CD8-positive, alpha-beta memory T cell (primary cell): ENCODE data around the gene TBX22. TPM values are rescaled to one million over a fixed set of nuclear protein-coding genes. Genes with fewer than 3 reads are reported as not detected.
"Not testable (repeated sequence)": the region's sequence is repeated elsewhere in the genome, so short reads cannot be mapped to it uniquely, and the experiment has no call there.

ENCODE experiments used
- CTCF ChIA-PET: fragments of 350-600 bp; sonication (Branson Sonifier 250); formaldehyde crosslinking; loops from one replicate; lab custom pipeline; 2021; ENCODE audit warnings: antibody characterized with exemption; lab: Charles Lee
- POLR2A ChIA-PET: fragments of 350-600 bp; sonication (Branson Sonifier 250); formaldehyde crosslinking; loops from one replicate; lab custom pipeline; 2021; ENCODE audit warnings: antibody characterized with exemption; lab: Charles Lee
- DNase-seq, 5 donors: peaks; one replicate each; pipeline versions ENCODE4 v3.0.0 to v3.0.0-alpha.2; 2020 to 2022; ENCODE audit warnings: mixed read lengths in 1 of 5
- H3K27ac ChIP-seq: one replicate; pipeline ENCODE4 v1.7.0; 2013; ENCODE audit warnings: low read depth, mild to moderate bottlenecking, low read length, moderate library complexity
- H3K27me3 ChIP-seq: 2 replicates; pipeline ENCODE4 v1.7.0; 2013; ENCODE audit warnings: low read length, mild to moderate bottlenecking; ENCODE audit not compliant: insufficient read depth, poor library complexity, severe bottlenecking
- H3K36me3 ChIP-seq: 2 replicates; pipeline ENCODE4 v1.7.0; 2013; ENCODE audit warnings: mild to moderate bottlenecking, low read length, moderate library complexity; ENCODE audit not compliant: insufficient read depth
- H3K4me1 ChIP-seq: 2 replicates; pipeline ENCODE4 v1.7.0; 2013; ENCODE audit warnings: mild to moderate bottlenecking, low read length, moderate library complexity; ENCODE audit not compliant: insufficient read depth
- H3K4me3 ChIP-seq: 2 replicates; pipeline ENCODE4 v1.7.0; 2013; ENCODE audit warnings: mild to moderate bottlenecking, low read length
- H3K9me3 ChIP-seq: 2 replicates; pipeline ENCODE4 v1.7.0; 2013; ENCODE audit warnings: mild to moderate bottlenecking, low read length
- H3K27ac Mint-ChIP-seq, 8 donors: one replicate each; pipeline ENCODE4 v1.8.0; 2020 to 2021; ENCODE audit warnings: mixed read lengths in 8 of 8, mild to moderate bottlenecking in 6 of 8, inconsistent platforms in 3 of 8, moderate library complexity in 3 of 8
- H3K27me3 Mint-ChIP-seq, 2 donors: one replicate each; pipeline ENCODE4 v1.8.0; 2020 to 2021; ENCODE audit warnings: mixed read lengths in 2 of 2, mild to moderate bottlenecking in 1 of 2, moderate library complexity in 1 of 2
- H3K36me3 Mint-ChIP-seq, 3 donors: one replicate each; pipeline ENCODE4 v1.8.0; 2020 to 2021; ENCODE audit warnings: mixed read lengths in 3 of 3, inconsistent platforms in 1 of 3, mild to moderate bottlenecking in 1 of 3
- H3K4me1 Mint-ChIP-seq, 3 donors: one replicate each; pipeline ENCODE4 v1.8.0; 2020 to 2021; ENCODE audit warnings: mixed read lengths in 3 of 3, inconsistent platforms in 1 of 3, mild to moderate bottlenecking in 1 of 3
- H3K4me3 Mint-ChIP-seq, 7 donors: one replicate each; pipeline ENCODE4 v1.8.0; 2020 to 2021; ENCODE audit warnings: mixed read lengths in 7 of 7, mild to moderate bottlenecking in 6 of 7, moderate library complexity in 4 of 7, inconsistent platforms in 2 of 7
- H3K9me3 Mint-ChIP-seq, 5 donors: one replicate each; pipeline ENCODE4 v1.8.0; 2020 to 2022; ENCODE audit warnings: mixed read lengths in 5 of 5, mild to moderate bottlenecking in 3 of 5, moderate library complexity in 2 of 5, inconsistent platforms in 1 of 5
- polyA plus RNA-seq: library from polyadenylated mRNA; unstranded; fragments of 300-500 nt; fragmentation: Illumina TruSeq; gene quantifications from one replicate; pipeline ENCODE4 v1.2.3, GENCODE V29; 2021
- total RNA-seq, 2 experiments: library from RNA; stranded (reverse); gene quantifications; one replicate each; pipeline ENCODE4 v1.2.3, GENCODE V29; 2021

TBX22 gene
- total and polyA plus RNA-seq, 3 experiments from 2014 or later, result not detected

GRCh38 chrX:80066156-80066555 lies 51.6 kb downstream of the TBX22 start:
- H3K27ac Mint-ChIP-seq, H3K36me3 Mint-ChIP-seq, DNase-seq, H3K27me3 ChIP-seq, H3K27ac ChIP-seq, CTCF ChIA-PET, H3K4me1 ChIP-seq, H3K4me1 Mint-ChIP-seq, H3K27me3 Mint-ChIP-seq, H3K4me3 Mint-ChIP-seq, H3K36me3 ChIP-seq, H3K4me3 ChIP-seq, POLR2A ChIA-PET, H3K9me3 ChIP-seq: not testable (repeated sequence)
- H3K9me3 Mint-ChIP-seq, result peaks cover 0 to 19% (median 16%) of the 10 kb centered on the region in 5 donors

- H3K27me3 Mint-ChIP-seq, result not testable (repeated sequence)
- peaks cover 0 to 14% (median 6%) of the 10 kb centered on the region in 5 donors for H3K9me3 Mint-ChIP-seq
Observed at GRCh38 chrX:80075625-80076024, 61.1 kb downstream of the TBX22 start.

More at GRCh38 chrX:80075625-80076024, 61.1 kb downstream of the TBX22 start:
- H3K27ac ChIP-seq, H3K4me3 ChIP-seq, H3K4me1 Mint-ChIP-seq, H3K36me3 Mint-ChIP-seq, DNase-seq, H3K4me1 ChIP-seq, CTCF ChIA-PET, H3K4me3 Mint-ChIP-seq, POLR2A ChIA-PET, H3K9me3 ChIP-seq, H3K27me3 ChIP-seq, H3K36me3 ChIP-seq: not testable (repeated sequence)
- H3K27ac Mint-ChIP-seq, result peak overlapping the region in 1 of 8 donors; percentile 3
